Measurements from ENCODE around the gene HK1.

DNA sequence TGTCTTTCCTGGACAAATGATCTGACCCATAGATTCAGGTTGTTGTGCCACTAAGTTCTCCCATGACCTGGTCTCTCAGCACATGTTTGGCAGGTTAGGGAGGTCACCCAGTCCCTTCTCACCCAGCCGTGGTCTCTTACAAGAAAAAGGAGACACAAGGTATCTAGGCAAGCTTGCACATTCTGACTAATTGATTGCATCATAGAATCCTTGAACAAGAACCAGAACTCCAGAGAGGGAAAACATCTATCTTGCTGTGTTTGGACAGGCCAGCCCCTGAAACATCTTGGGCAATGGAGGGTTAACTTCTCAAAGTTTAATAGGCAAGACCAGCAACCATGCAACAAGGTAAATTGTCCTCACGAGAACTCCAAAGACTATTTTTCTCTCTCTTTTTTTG, 8.5 kb upstream of the HK1 start:
- TF ChIP-seq JUN (CRISPR knock-in tag; IDR thresholded peaks at IDR 0.05) (no peak), HMGA2 (CRISPR knock-in tag; IDR thresholded peaks at IDR 0.05) (no peak)
- TF ChIP-seq, protein P1, sequence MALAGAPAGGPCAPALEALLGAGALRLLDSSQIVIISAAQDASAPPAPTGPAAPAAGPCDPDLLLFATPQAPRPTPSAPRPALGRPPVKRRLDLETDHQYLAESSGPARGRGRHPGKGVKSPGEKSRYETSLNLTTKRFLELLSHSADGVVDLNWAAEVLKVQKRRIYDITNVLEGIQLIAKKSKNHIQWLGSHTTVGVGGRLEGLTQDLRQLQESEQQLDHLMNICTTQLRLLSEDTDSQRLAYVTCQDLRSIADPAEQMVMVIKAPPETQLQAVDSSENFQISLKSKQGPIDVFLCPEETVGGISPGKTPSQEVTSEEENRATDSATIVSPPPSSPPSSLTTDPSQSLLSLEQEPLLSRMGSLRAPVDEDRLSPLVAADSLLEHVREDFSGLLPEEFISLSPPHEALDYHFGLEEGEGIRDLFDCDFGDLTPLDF (CRISPR knock-in tag; IDR thresholded peaks at IDR 0.05) = no peak
